ENCODE data around the gene TAAR9. TPM values are rescaled to one million over a fixed set of nuclear protein-coding genes. Genes with fewer than 3 reads are reported as not detected.

The TAAR9 gene
- total and polyA plus RNA-seq, 2 experiments from 2014 or later = not detected

GRCh38 chr6:132498638-132499037 lies 39.4 kb upstream of the TAAR9 start:
- no peak for DNase-seq (ENCODE audit: low spot score)
- Histone ChIP-seq H4K20me1 (replicated peaks; ENCODE audit: insufficient read depth) (0 out of 2 replicates have a peak, but pooled peaks cover 13% of the 10 kb centered on the region), H3K4me1 (ENCODE audit: insufficient read depth) (no peaks in the 10 kb centered on the region), H3K27ac (ENCODE audit: low read depth) (no peak overlapping the region), H3K79me2 (replicated peaks; ENCODE audit: insufficient read depth) (peaks cover 20% of the 10 kb centered on the region), H3K36me3 (ENCODE audit: insufficient read depth) (peaks cover 4% of the 10 kb centered on the region), H3K4me3 (no peak overlapping the region), H3K27me3 (ENCODE audit: insufficient read depth) (no peaks in the 10 kb centered on the region), H3F3A (replicated peaks; ENCODE audit: low read depth) (no peaks in the 10 kb centered on the region), H3K9me2 (ENCODE audit: insufficient read depth) (no peaks in the 10 kb centered on the region), H2AFZ (no peak overlapping the region), H3K4me2 (no peak overlapping the region)
- Mint-ChIP-seq H3K4me1 (no peaks in the 10 kb centered on the region), H3K36me3 (ENCODE audit: low read depth) (peaks cover 16% of the 10 kb centered on the region), H3K27ac (no peak overlapping the region), H3K4me3 (no peak overlapping the region), H3K27me3 (ENCODE audit: insufficient read depth, low read depth, poor library complexity) (no peaks in the 10 kb centered on the region), H3K9me3 (no peaks in the 10 kb centered on the region)
- TF ChIP-seq POLR2AphosphoS5 (IDR thresholded peaks at IDR 0.05; ENCODE audit: low read depth) = no peak
- no peak for TF ChIP-seq ZNF462 (CRISPR knock-in tag; IDR thresholded peaks at IDR 0.05)
- TF ChIP-seq STAT1 (IDR thresholded peaks at IDR 0.05; ENCODE audit: unreplicated experiment) = no peak
- TF ChIP-seq CREB1 (CRISPR knock-in tag; IDR thresholded peaks at IDR 0.05; ENCODE audit: low read depth) = no peak
- TF ChIP-seq CTCF (conservative IDR thresholded peaks at IDR 0.05; ENCODE audit: low read depth in 2 of 2) = no peak
- TF ChIP-seq ETS1 (IDR thresholded peaks at IDR 0.05) = no peak
- TF ChIP-seq REST (IDR thresholded peaks at IDR 0.05; ENCODE audit: unreplicated experiment) = no peak
- no peak for ATAC-seq

Measured in GM23338 (cell line).